ENCODE data around the gene KCNC1.

- TF ChIP-seq, protein P1, sequence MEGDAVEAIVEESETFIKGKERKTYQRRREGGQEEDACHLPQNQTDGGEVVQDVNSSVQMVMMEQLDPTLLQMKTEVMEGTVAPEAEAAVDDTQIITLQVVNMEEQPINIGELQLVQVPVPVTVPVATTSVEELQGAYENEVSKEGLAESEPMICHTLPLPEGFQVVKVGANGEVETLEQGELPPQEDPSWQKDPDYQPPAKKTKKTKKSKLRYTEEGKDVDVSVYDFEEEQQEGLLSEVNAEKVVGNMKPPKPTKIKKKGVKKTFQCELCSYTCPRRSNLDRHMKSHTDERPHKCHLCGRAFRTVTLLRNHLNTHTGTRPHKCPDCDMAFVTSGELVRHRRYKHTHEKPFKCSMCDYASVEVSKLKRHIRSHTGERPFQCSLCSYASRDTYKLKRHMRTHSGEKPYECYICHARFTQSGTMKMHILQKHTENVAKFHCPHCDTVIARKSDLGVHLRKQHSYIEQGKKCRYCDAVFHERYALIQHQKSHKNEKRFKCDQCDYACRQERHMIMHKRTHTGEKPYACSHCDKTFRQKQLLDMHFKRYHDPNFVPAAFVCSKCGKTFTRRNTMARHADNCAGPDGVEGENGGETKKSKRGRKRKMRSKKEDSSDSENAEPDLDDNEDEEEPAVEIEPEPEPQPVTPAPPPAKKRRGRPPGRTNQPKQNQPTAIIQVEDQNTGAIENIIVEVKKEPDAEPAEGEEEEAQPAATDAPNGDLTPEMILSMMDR (IDR thresholded peaks at IDR 0.05): no peak
- TF ChIP-seq POLR2A (IDR thresholded peaks at IDR 0.05) (no peak), EP300 (IDR thresholded peaks at IDR 0.05) (no peak)
Measured at GRCh38 chr11:17831883-17832282, 97.3 kb downstream of the KCNC1 start.
